Stimulated activated memory B cell treated with anti-CD40 and anti-IgM and Interleukin-4, amounts not matched to agents 10 μg/mL and 1 μg/mL and 100 μg/mL, for 72 hours (primary cell): ENCODE data around the gene KCNT1.

Source experiments
- ATAC-seq: fragments of 150-1000 bp; cut with Tn5 transposase; 2 replicates; pipeline ENCODE4 v1.10.0; 2021
- H3K27ac Mint-ChIP-seq: one replicate; pipeline ENCODE4 v1.8.0; 2022; ENCODE audit warnings: mild to moderate bottlenecking, mixed read lengths
- H3K27me3 Mint-ChIP-seq: one replicate; pipeline ENCODE4 v1.8.0; 2022; ENCODE audit warnings: mixed read lengths
- H3K36me3 Mint-ChIP-seq: one replicate; pipeline ENCODE4 v1.8.0; 2022; ENCODE audit warnings: mixed read lengths
- H3K4me1 Mint-ChIP-seq: one replicate; pipeline ENCODE4 v1.8.0; 2022; ENCODE audit warnings: mixed read lengths
- H3K4me3 Mint-ChIP-seq: one replicate; pipeline ENCODE4 v1.8.0; 2022; ENCODE audit warnings: mild to moderate bottlenecking, moderate library complexity, mixed read lengths
- H3K9me3 Mint-ChIP-seq: one replicate; pipeline ENCODE4 v1.8.0; 2022; ENCODE audit warnings: mixed read lengths

The KCNT1 gene

GRCh38 chr9:135790356-135790755 lies 88.4 kb downstream of the KCNT1 start:
- no peak overlapping the region for H3K4me3 Mint-ChIP-seq
- H3K27ac Mint-ChIP-seq = no peak overlapping the region
- H3K36me3 Mint-ChIP-seq = no peaks in the 10 kb centered on the region

GRCh38 chr9:135790850-135791249 lies 88.9 kb downstream of the KCNT1 start:
- Mint-ChIP-seq H3K36me3 (no peaks in the 10 kb centered on the region), H3K9me3 (no peaks in the 10 kb centered on the region), H3K27ac (no peak overlapping the region), H3K27me3 (peaks cover 9% of the 10 kb centered on the region), H3K4me3 (no peak overlapping the region), H3K4me1 (no peaks in the 10 kb centered on the region)
- no peak for ATAC-seq

More at GRCh38 chr9:135790356-135790755, 88.4 kb downstream of the KCNT1 start:
- no peaks in the 10 kb centered on the region for H3K9me3 Mint-ChIP-seq
- no peak for ATAC-seq
- peaks cover 9% of the 10 kb centered on the region for H3K27me3 Mint-ChIP-seq
- no peaks in the 10 kb centered on the region for H3K4me1 Mint-ChIP-seq

DNA sequence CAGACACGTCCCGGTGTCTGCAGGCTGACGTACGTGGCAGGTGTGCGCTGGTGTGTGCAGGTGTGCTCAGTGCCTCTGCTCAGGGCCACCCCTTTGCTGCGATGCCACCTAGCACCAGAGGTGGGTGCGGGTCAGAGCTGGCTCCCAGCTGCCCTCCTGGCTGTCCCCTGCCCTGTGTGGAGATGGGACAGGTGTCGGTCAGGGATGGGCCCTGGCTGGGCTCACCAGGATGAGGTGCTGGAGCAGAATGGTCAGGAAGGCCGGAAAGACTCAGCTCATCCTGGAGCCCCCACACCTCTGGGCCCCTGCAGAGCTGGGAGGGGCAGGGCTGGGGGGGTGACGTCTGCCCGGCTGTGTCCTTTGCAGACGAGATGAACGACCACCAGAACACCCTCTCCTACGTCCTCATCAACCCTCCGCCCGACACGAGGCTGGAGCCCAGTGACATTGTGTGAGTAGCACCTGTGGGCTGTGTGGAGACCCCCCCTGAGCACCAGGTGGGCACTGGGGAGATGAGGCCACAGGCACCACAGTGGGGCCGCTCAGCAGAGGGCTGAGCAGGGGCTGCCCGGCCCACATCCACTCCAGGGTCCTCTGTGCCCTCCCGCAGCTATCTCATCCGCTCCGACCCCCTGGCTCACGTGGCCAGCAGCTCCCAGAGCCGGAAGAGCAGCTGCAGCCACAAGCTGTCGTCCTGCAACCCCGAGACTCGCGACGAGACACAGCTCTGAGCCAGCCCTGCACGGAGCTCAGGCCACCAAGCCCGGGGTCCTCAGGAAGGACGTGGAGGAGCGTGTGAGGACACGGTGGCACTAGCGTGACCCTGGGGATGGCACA lies 89.7 kb downstream of the KCNT1 start:
- Mint-ChIP-seq H3K36me3 (no peaks in the 10 kb centered on the region), H3K4me3 (no peak overlapping the region), H3K27me3 (peaks cover 9% of the 10 kb centered on the region), H3K4me1 (no peaks in the 10 kb centered on the region), H3K9me3 (no peaks in the 10 kb centered on the region), H3K27ac (no peak overlapping the region)
- ATAC-seq = no peak

- no peaks in the 10 kb centered on the region for H3K4me1 Mint-ChIP-seq
- ATAC-seq = no peak
- no peak overlapping the region for H3K4me3 Mint-ChIP-seq
- H3K27ac Mint-ChIP-seq = no peak overlapping the region
- peaks cover 15% of the 10 kb centered on the region for H3K27me3 Mint-ChIP-seq
- H3K36me3 Mint-ChIP-seq = no peaks in the 10 kb centered on the region
- H3K9me3 Mint-ChIP-seq = no peaks in the 10 kb centered on the region
Measured at GRCh38 chr9:135792268-135793128, 90.5 kb downstream of the KCNT1 start.

- peak; percentile 5 for ATAC-seq
- H3K36me3 Mint-ChIP-seq = no peaks in the 10 kb centered on the region
- no peak overlapping the region for H3K4me3 Mint-ChIP-seq
- no peaks in the 10 kb centered on the region for H3K9me3 Mint-ChIP-seq
- peaks cover 24% of the 10 kb centered on the region for H3K27me3 Mint-ChIP-seq
- H3K27ac Mint-ChIP-seq = no peak overlapping the region
- H3K4me1 Mint-ChIP-seq = no peaks in the 10 kb centered on the region
Measured at GRCh38 chr9:135793221-135794056, 91.5 kb downstream of the KCNT1 start.

- H3K4me1 Mint-ChIP-seq = no peaks in the 10 kb centered on the region
- H3K27me3 Mint-ChIP-seq = peaks cover 30% of the 10 kb centered on the region
- no peaks in the 10 kb centered on the region for H3K36me3 Mint-ChIP-seq
- H3K9me3 Mint-ChIP-seq = no peaks in the 10 kb centered on the region
- H3K27ac Mint-ChIP-seq = no peak overlapping the region
- ATAC-seq = no peak
- no peak overlapping the region for H3K4me3 Mint-ChIP-seq
Measured at GRCh38 chr9:135794057-135794335, 92.0 kb downstream of the KCNT1 start.

- no peaks in the 10 kb centered on the region for H3K36me3 Mint-ChIP-seq
- no peak for ATAC-seq
Measured at GRCh38 chr9:135794361-135794885, 92.4 kb downstream of the KCNT1 start.

DNA sequence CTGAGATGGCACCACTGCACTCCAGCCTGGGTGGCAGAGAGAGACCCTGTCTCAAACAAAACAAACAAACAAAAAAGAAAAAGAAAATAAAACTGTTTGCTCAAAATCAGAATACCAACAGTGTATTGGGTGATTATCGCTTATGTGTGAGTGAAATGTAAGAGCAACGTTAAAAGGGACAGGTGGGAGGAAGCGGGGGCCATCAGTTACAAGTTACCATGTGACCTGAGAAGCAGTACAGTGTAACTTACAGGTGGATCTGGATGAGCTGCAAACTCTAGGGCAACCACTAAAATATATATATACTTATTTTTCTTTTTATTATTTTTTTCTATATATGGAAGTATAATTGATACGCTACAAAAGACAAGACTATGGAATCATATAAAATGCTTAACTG lies 93.4 kb downstream of the KCNT1 start:
- Mint-ChIP-seq H3K4me1 (no peaks in the 10 kb centered on the region), H3K36me3 (no peaks in the 10 kb centered on the region), H3K9me3 (no peaks in the 10 kb centered on the region), H3K27ac (no peak overlapping the region), H3K4me3 (no peak overlapping the region), H3K27me3 (peaks cover 29% of the 10 kb centered on the region)
- ATAC-seq = no peak

More at GRCh38 chr9:135794361-135794885, 92.4 kb downstream of the KCNT1 start:
- Mint-ChIP-seq H3K4me3 (no peak overlapping the region), H3K27ac (no peak overlapping the region), H3K4me1 (no peaks in the 10 kb centered on the region), H3K27me3 (peaks cover 30% of the 10 kb centered on the region), H3K9me3 (no peaks in the 10 kb centered on the region)

- Mint-ChIP-seq H3K9me3 (peaks cover 4% of the 10 kb centered on the region), H3K4me1 (no peaks in the 10 kb centered on the region), H3K27me3 (peaks cover 22% of the 10 kb centered on the region), H3K27ac (no peak overlapping the region), H3K4me3 (no peak overlapping the region), H3K36me3 (no peaks in the 10 kb centered on the region)
- ATAC-seq = no peak
Measured at GRCh38 chr9:135796784-135797485, 95.0 kb downstream of the KCNT1 start.

DNA sequence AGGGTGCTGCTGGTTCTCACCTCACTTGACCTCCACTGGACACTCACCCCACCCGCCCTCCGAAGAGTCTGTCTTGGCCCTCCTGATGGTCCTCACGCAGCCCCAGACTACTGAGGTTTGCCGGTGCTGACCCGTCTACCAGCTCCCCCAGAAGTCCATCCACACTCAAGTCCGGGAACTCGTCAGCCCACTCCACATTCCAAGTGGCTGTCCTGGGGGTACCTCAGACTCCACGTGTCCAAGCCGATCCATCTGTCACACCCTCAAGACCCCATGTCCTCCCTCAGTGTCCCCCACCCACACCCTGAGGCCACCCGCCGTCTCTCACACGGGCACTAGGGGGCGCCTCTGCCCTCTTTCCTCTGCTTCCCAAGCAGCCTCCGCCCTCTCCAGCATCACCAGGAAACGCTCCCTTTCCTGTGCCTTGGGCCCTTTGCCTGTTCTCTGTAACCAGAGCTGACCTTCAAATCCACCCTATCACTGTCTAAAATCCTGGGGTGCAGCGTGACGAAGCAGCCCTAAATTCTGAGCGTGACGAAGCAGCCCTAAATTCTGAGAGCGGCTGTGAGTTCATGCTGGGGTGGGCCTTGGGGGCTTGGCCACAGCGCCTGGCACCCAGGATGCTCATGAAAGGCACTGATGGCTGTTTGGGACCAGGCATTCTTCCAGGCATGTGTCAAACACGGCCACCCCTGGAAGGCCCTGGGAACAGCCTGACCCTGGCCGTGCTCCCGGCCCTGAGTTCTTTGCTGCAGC lies 95.7 kb downstream of the KCNT1 start:
- peaks cover 22% of the 10 kb centered on the region for H3K27me3 Mint-ChIP-seq
- no peaks in the 10 kb centered on the region for H3K4me1 Mint-ChIP-seq
- H3K27ac Mint-ChIP-seq = no peak overlapping the region
- peaks cover 4% of the 10 kb centered on the region for H3K9me3 Mint-ChIP-seq
- no peaks in the 10 kb centered on the region for H3K36me3 Mint-ChIP-seq
- ATAC-seq = no peak
- H3K4me3 Mint-ChIP-seq = no peak overlapping the region

- H3K4me1 Mint-ChIP-seq = no peaks in the 10 kb centered on the region
- H3K36me3 Mint-ChIP-seq = no peaks in the 10 kb centered on the region
Measured at GRCh38 chr9:135798263-135798585, 96.2 kb downstream of the KCNT1 start.

DNA sequence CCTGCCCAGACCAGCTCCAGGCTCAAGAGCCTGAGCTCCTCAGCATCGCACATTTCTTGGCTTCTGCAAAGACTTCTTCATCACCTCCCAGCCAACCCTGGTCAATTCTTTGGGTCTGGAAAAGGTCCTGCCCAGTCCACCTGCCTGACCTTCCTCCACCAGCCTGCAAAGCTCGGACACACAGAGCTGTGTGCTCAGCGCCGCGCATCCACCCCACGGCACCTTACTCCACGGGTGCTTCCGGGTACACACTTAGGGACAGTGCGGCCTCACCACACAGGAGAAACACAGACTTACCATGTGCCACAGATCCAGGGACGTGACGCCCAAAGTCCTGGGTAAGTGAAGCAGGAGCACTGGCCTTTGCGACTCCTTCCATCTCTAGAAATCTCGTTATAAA lies 97.3 kb downstream of the KCNT1 start:
- no peak for ATAC-seq
- no peaks in the 10 kb centered on the region for H3K36me3 Mint-ChIP-seq
- H3K9me3 Mint-ChIP-seq = peaks cover 4% of the 10 kb centered on the region
- no peaks in the 10 kb centered on the region for H3K4me1 Mint-ChIP-seq
- no peak overlapping the region for H3K4me3 Mint-ChIP-seq
- H3K27me3 Mint-ChIP-seq = peaks cover 22% of the 10 kb centered on the region
- no peak overlapping the region for H3K27ac Mint-ChIP-seq

More at GRCh38 chr9:135798263-135798585, 96.2 kb downstream of the KCNT1 start:
- H3K9me3 Mint-ChIP-seq = peaks cover 4% of the 10 kb centered on the region
- H3K27me3 Mint-ChIP-seq = peaks cover 22% of the 10 kb centered on the region
- H3K4me3 Mint-ChIP-seq = no peak overlapping the region
- no peak overlapping the region for H3K27ac Mint-ChIP-seq
- no peak for ATAC-seq

DNA sequence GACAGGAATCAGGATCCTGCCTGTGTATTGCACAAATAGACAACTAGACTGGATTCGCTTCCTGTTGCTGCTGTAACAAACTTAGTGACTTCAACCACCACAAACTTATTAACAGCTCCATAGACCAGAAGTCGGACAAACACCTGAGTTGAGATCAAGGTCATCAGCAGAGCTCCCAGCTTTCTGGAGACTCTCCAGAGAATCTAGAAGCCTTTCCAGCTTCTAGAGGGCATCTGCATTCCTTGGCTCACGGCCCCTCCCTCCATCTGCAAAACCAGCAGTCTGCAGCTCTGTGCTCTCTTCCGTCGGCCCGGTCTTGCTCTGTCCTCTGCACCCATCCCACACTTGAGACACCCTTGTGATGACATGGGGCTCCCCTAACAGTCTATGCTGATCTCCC lies 99.1 kb downstream of the KCNT1 start:
- ATAC-seq = no peak
- Mint-ChIP-seq H3K9me3 (peaks cover 4% of the 10 kb centered on the region), H3K27me3 (peaks cover 22% of the 10 kb centered on the region), H3K36me3 (no peaks in the 10 kb centered on the region), H3K27ac (no peak overlapping the region), H3K4me1 (no peaks in the 10 kb centered on the region), H3K4me3 (no peak overlapping the region)

DNA sequence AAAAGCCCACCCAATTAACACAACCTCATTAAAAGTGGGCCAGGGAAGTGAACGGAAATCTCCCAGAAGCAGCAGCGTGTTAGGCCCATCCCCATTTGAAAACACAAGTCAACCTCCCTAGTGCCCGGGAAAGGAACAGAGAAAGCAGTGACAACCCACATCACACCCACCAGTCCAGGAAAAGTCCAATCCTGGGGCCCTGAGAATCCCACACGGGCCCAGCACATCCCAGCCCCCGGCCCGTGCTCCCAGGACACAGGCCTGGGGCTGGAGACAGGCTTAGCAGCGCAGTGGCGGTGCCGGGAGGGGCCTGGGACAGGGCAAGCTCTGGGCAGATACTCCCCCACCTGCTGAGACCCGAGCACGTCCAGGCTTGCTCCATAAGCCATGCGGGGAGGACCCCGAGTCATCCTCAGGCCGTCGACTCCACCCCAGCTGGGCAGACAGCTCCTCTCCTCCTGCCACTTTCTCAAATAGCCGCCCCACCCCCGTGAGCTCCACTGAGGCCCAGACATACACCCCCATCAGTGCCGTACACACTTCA lies 101.0 kb downstream of the KCNT1 start:
- H3K27ac Mint-ChIP-seq = no peak overlapping the region
- no peaks in the 10 kb centered on the region for H3K4me1 Mint-ChIP-seq
- H3K4me3 Mint-ChIP-seq = no peak overlapping the region
- H3K36me3 Mint-ChIP-seq = no peaks in the 10 kb centered on the region
- peak; percentile 12 for ATAC-seq
- H3K9me3 Mint-ChIP-seq = peaks cover 4% of the 10 kb centered on the region
- H3K27me3 Mint-ChIP-seq = peaks cover 11% of the 10 kb centered on the region
